ENCODE results near the gene KLF15.

The KLF15 gene

GRCh38 chr3:126357295-126358037 lies at the start of gene KLF15:
Gene KLF15, minus strand, starts transcription at chr3:126357408. Its CDS starts 4,486 bp downstream, at chr3:126352922.
- DNase-seq (ENCODE audit: low spot score), result peak; percentile 96

GRCh38 chr3:126406389-126407296 lies 49.4 kb upstream of the KLF15 start:
- no peak for DNase-seq (ENCODE audit: low spot score)

GRCh38 chr3:126402666-126403302 lies 45.6 kb upstream of the KLF15 start:
- DNase-seq (ENCODE audit: low spot score), result no peak

GRCh38 chr3:126402178-126402577 lies 45.0 kb upstream of the KLF15 start:
- DNase-seq (ENCODE audit: low spot score), result no peak

GRCh38 chr3:126401611-126402160 lies 44.5 kb upstream of the KLF15 start:
- DNase-seq (ENCODE audit: low spot score), result no peak

GRCh38 chr3:126399756-126400155 lies 42.5 kb upstream of the KLF15 start:
- DNase-seq (ENCODE audit: low spot score), result no peak

GRCh38 chr3:126399351-126399735 lies 42.1 kb upstream of the KLF15 start:
- no peak for DNase-seq (ENCODE audit: low spot score)

- DNase-seq (ENCODE audit: low spot score), result no peak
Measured at GRCh38 chr3:126398423-126399350, 41.5 kb upstream of the KLF15 start.

GRCh38 chr3:126397610-126398422 lies 40.6 kb upstream of the KLF15 start:
- no peak for DNase-seq (ENCODE audit: low spot score)

- DNase-seq (ENCODE audit: low spot score), result no peak
Measured at GRCh38 chr3:126396536-126396935, 39.3 kb upstream of the KLF15 start.

- DNase-seq (ENCODE audit: low spot score), result no peak
Measured at GRCh38 chr3:126395846-126396513, 38.8 kb upstream of the KLF15 start.

GRCh38 chr3:126394977-126395321 lies 37.7 kb upstream of the KLF15 start:
- no peak for DNase-seq (ENCODE audit: low spot score)

GRCh38 chr3:126394179-126394976 lies 37.2 kb upstream of the KLF15 start, which contains the start of gene CFAP100:
Gene CFAP100, plus strand, starts transcription at chr3:126394909. Its CDS starts 1,092 bp downstream, at chr3:126396001.
- DNase-seq (ENCODE audit: low spot score), result peak; percentile 33

GRCh38 chr3:126393563-126393962 lies 36.4 kb upstream of the KLF15 start:
- no peak for DNase-seq (ENCODE audit: low spot score)

GRCh38 chr3:126392246-126392645 lies 35.0 kb upstream of the KLF15 start:
- DNase-seq (ENCODE audit: low spot score), result no peak

- no peak for DNase-seq (ENCODE audit: low spot score)
Measured at GRCh38 chr3:126391631-126392030, 34.4 kb upstream of the KLF15 start.

- no peak for DNase-seq (ENCODE audit: low spot score)
Measured at GRCh38 chr3:126390751-126391150, 33.5 kb upstream of the KLF15 start.

GRCh38 chr3:126390201-126390600 lies 33.0 kb upstream of the KLF15 start:
- DNase-seq (ENCODE audit: low spot score), result no peak

GRCh38 chr3:126389794-126390146 lies 32.6 kb upstream of the KLF15 start:
- no peak for DNase-seq (ENCODE audit: low spot score)
